ENCODE data around the gene HTR3E.

The HTR3E gene

DNA sequence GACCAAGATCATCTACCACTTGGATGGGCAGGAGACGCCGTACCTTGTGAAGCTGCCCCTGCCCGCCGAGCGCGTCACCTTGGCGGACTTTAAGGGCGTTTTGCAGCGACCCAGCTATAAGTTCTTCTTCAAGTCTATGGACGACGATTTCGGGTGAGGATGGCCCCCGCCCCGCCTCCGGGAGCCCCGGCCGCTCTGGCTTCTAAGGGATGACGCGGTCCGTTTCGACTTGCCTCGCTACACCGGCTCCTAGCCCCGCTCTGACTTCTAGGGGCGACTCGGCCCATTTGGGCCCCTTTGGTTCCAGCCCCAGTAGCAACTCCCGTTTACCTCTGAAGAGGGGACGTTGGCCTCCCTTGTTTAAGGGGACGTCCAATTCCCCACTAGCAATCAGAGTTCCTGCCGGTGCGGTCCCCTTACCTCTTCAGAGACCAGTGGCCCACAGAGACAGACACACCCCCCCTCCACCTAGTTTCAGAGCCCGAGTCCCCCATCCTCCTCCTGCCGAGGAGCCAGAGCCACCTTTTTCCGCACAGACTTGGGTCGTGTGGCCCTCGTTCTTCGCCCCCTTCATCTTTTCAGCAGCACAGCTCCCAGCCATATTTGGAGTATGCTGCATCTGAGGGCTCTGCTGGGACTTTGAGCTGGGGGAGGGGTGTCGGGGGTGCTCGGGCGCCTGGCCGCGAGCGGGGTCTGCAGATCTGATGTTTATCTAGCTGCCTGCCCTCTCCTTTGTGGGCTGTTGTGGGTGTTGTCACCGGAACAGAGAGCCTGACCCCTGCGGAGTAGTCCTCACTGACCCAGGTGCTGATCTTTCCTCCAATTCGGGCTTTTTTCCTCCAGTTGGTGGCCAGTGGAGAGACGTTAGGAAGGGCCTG, 59.0 kb downstream of the HTR3E start:
- peak in 22 of 56 donors; percentile 24 to 70 (median 52) for DNase-seq

DNA sequence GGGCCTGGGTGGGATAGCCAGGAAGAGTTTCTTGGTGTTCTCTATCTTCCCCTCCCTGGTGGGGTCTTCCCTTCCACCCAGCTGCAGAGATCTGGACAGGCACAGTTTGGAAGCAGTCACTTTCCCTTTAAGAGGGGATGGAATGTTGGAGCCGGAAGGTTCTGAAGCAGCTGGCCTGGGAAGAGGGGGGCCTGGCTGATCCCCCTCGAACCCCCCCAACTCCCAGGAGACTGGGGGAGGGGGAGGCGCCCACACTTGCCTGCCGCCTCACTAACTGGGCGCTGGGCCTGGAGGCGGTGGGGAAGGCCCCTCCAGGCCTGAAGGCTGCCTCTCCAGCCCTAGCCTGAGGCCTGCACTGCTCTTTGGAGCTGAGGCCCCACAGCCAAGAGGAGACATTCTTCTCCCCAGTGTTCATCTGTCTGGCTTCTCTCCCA, 59.7 kb downstream of the HTR3E start:
- peak in 43 of 56 donors; percentile 9 to 72 (median 39) for DNase-seq
